ENCODE results near the gene KCNK6.

- TF ChIP-seq CTCF (conservative IDR thresholded peaks at IDR 0.05; ENCODE audit: low read depth in 2 of 2) (peak in 1 of 2 experiments; percentile 20; a peak in 2 of 4 replicates), ZNF114 (CRISPR knock-in tag; IDR thresholded peaks at IDR 0.05) (no peak)
Observed at GRCh38 chr19:38351865-38352395, 32.3 kb downstream of the KCNK6 start.

Data from GM23338 (cell line).